K562 (cell line): Measurements from ENCODE around the gene GREB1. TPM values are rescaled to one million over a fixed set of nuclear protein-coding genes. Genes with fewer than 3 reads are reported as not detected.

Experiments used
- ATAC-seq: fragments of 200-7000 bp; cut with Tn5 transposase; 3 replicates; pipeline ENCODE4 v1.9.1; 2020; ENCODE audit warnings: moderate library complexity
- BruUV-seq: library from RNA; stranded (reverse); fragments of 400-500 nt; replicated peaks from 2 replicates; lab custom pipeline; 2021; lab: Mats Ljungman, UMichigan
- CTCF ChIA-PET: fragments of 300-600 bp; formaldehyde crosslinking; extraction: SDS; loops from one replicate; lab custom pipeline; 2021; ENCODE audit warnings: low intra/inter-chr PET ratio; lab: Yijun Ruan, JAX
- POLR2A ChIA-PET: fragments of 300-600, 350-650 bp; sonication (Branson Sonifier 250); formaldehyde crosslinking; extraction: SDS; loops from one replicate; lab custom pipeline; 2021; ENCODE audit warnings: antibody characterized with exemption, inconsistent platforms; lab: Yijun Ruan, JAX
- DNase-seq, 4 experiments: peaks; one replicate each; pipeline versions ENCODE4 v3.0.0 to v3.0.0-alpha.2; 2011 to 2018; ENCODE audit warnings: low spot score in 3 of 4, mixed read lengths in 3 of 4; ENCODE audit errors: extremely low read depth in 1 of 4
- FAIRE-seq: peaks from 2 replicates; lab custom pipeline; 2011; peaks lifted over from hg19 to GRCh38; lab: Jason Lieb, UNC
- H2AFZ ChIP-seq: 2 replicates; pipeline ENCODE4 v1.6.0; 2011; ENCODE audit warnings: low read depth, low read length, control low read depth, inconsistent platforms
- H3K27ac ChIP-seq: fragments of 200-600 bp; 3 replicates; pipeline ENCODE4 v1.8.0; 2011; ENCODE audit warnings: low read depth, mild to moderate bottlenecking, control low read depth, inconsistent platforms, low read length, moderate library complexity, mixed read lengths; ENCODE audit errors: extremely low read depth
- H3K27me3 ChIP-seq, 2 experiments: fragments of 300-600 bp in 1 of 2; 2 replicates in 1 of 2; 3 replicates in 1 of 2; pipeline versions ENCODE4 v1.6.0 to v1.8.0; 2011; ENCODE audit warnings: inconsistent platforms in 2 of 2, low read length in 2 of 2, mild to moderate bottlenecking in 1 of 2, mixed read lengths in 1 of 2, moderate library complexity in 1 of 2; ENCODE audit not compliant: control insufficient read depth in 2 of 2, insufficient read depth in 2 of 2
- H3K36me3 ChIP-seq: fragments of 300-600 bp; 3 replicates; pipeline ENCODE4 v1.8.0; 2011; ENCODE audit warnings: mild to moderate bottlenecking, low read length, inconsistent platforms; ENCODE audit not compliant: control insufficient read depth, insufficient read depth
- H3K4me1 ChIP-seq, 2 experiments: fragments of 200-600 bp in 1 of 2; replicated peaks in 1 of 2; 2 replicates in 1 of 2; 3 replicates in 1 of 2; pipeline versions ENCODE4 v1.5.1 to v1.8.0; 2011; ENCODE audit warnings: inconsistent platforms in 2 of 2, low read length in 2 of 2, mild to moderate bottlenecking in 1 of 2, mixed read lengths in 1 of 2, moderate library complexity in 1 of 2; ENCODE audit not compliant: control insufficient read depth in 2 of 2, insufficient read depth in 2 of 2
- H3K4me2 ChIP-seq: 2 replicates; pipeline ENCODE4 v1.6.1; 2011; ENCODE audit warnings: low read length, control low read depth, inconsistent platforms, mixed read lengths; ENCODE audit not compliant: insufficient read depth
- H3K4me3 ChIP-seq: fragments of 200-600 bp; sonication (generic), shearing (Covaris generic); 2 replicates; pipeline ENCODE4 v1.5.1; 2016; ENCODE audit warnings: control low read depth, inconsistent platforms
- H3K79me2 ChIP-seq: fragments of 200-600 bp; 3 replicates; pipeline ENCODE4 v1.8.0; 2011; ENCODE audit warnings: low read length, inconsistent platforms; ENCODE audit not compliant: control insufficient read depth, insufficient read depth
- H3K9ac ChIP-seq, 2 experiments: 2 replicates each; pipeline versions ENCODE4 v1.6.0 to v1.6.1; 2011; ENCODE audit warnings: low read depth in 2 of 2, low read length in 2 of 2, control low read depth in 1 of 2, inconsistent platforms in 1 of 2, mild to moderate bottlenecking in 1 of 2, mixed read lengths in 1 of 2; ENCODE audit not compliant: insufficient read depth in 1 of 2
- H3K9me1 ChIP-seq: one replicate; pipeline ENCODE4 v1.6.0; 2011; ENCODE audit warnings: inconsistent platforms, mild to moderate bottlenecking, low read length, moderate library complexity; ENCODE audit not compliant: control insufficient read depth, insufficient read depth
- H3K9me3 ChIP-seq: replicated peaks from 2 replicates; pipeline ENCODE4 v1.5.1; 2011; ENCODE audit warnings: low read depth, low read length, inconsistent platforms; ENCODE audit not compliant: control insufficient read depth, insufficient read depth
- H4K20me1 ChIP-seq: replicated peaks from 2 replicates; pipeline ENCODE4 v1.6.1; 2011; ENCODE audit warnings: low read length, inconsistent platforms, mixed read lengths; ENCODE audit not compliant: control insufficient read depth, insufficient read depth
- CHCHD3 ChIP-seq: fragments of 250-450 bp; sonication (Bioruptor Pico); IDR thresholded peaks from 2 replicates; pipeline ENCODE4 v2.1.2; 2022; ENCODE audit warnings: mild to moderate bottlenecking
- COPS2 ChIP-seq: fragments of 450-650 bp; conservative IDR thresholded peaks from 2 replicates; pipeline ENCODE4 v1.6.1; 2016; ENCODE audit warnings: mild to moderate bottlenecking, moderate library complexity
- HES1 ChIP-seq: fragments of 450-650 bp; IDR thresholded peaks from 2 replicates; pipeline ENCODE4 v1.6.1; 2016; ENCODE audit warnings: low read depth, mild to moderate bottlenecking, moderate library complexity
- RBM17 ChIP-seq: fragments of 200-400 bp; formaldehyde crosslinking; IDR thresholded peaks from 2 replicates; pipeline ENCODE4 v1.6.1; 2017; ENCODE audit warnings: low read depth, mild to moderate bottlenecking, low read length, borderline replicate concordance
- STAG1 ChIP-seq: sonication (generic); formaldehyde crosslinking; IDR thresholded peaks from 2 replicates; pipeline ENCODE4 v1.5.0; 2020; ENCODE audit warnings: missing genetic modification reagents, borderline replicate concordance
- ZNF609 ChIP-seq: sonication (generic); formaldehyde crosslinking; IDR thresholded peaks from 2 replicates; pipeline ENCODE4 v1.8.1; 2023; ENCODE audit warnings: missing genetic modification reagents, mild to moderate bottlenecking, borderline replicate concordance
- WGBS: fragments of 100-300 bp; shearing (Covaris generic); methylation state at CpG from one replicate; pipeline ENCODE4 v1.1.6; 2016; ENCODE audit warnings: low coverage, mixed read lengths; ENCODE audit not compliant: insufficient coverage; ENCODE audit errors: missing lambda C conversion rate; 5-methylcytosine and 5-hydroxymethylcytosine counted together
- in situ Hi-C: fragments of 300-500 bp; cut with MboI; formaldehyde crosslinking; loops from 4 replicates; pipeline ENCODE4 v1.15.0; 2018; ENCODE audit warnings: inconsistent platforms, mixed read lengths
- intact Hi-C: fragments of 100-400 bp; cut with micrococcal nuclease; formaldehyde crosslinking; loops from 2 replicates; pipeline ENCODE4 v1.14.2; 2022
- polyA plus RNA-seq, 8 experiments: library from polyadenylated mRNA; depleted of rRNA in 4 of 8; stranded (reverse) in 5 of 8; unstranded in 3 of 8; fragments of >200 nt; fragmentation: Nextera tagmentation in 2 of 8; fragmentation: Illumina TruSeq in 1 of 8; extraction: Ambion mirVana in 2 of 8; extraction: Trizol in 1 of 8; gene quantifications; 2 replicates each; pipeline versions ENCODE4 v1.2.1 to v1.2.3, GENCODE V29; 2011 to 2014; ENCODE audit warnings: inconsistent platforms in 1 of 8, missing spikeins in 1 of 8
- total RNA-seq, 7 experiments: library from RNA; depleted of rRNA in 6 of 7; stranded (reverse); fragments of >200 nt in 6 of 7; fragmentation: Illumina TruSeq in 2 of 7; extraction: Trizol in 2 of 7; gene quantifications; 2 replicates each; pipeline versions ENCODE4 v1.2.1 to v1.2.3, GENCODE V29; 2011 to 2021; ENCODE audit warnings: low replicate concordance in 1 of 7

Gene GREB1
- total and polyA plus RNA-seq, 9 of the 15 experiments (the other 6 are each of a cell fraction or from before 2014, with no cell fraction given) = 0.04 to 0.86 (median 0.10) TPM; not detected in 1

GRCh38 chr2:11528228-11528627 is 5.6 kb upstream of the GREB1 start:
- Histone ChIP-seq H3K9me1 (no peaks in the 10 kb centered on the region), H3K27me3 (peaks cover 23 to 36% of the 10 kb centered on the region in 2 experiments), H3K27ac (no peak overlapping the region), H3K79me2 (no peaks in the 10 kb centered on the region), H3K4me3 (no peak overlapping the region), H3K9ac (no peak overlapping the region), H2AFZ (no peak overlapping the region), H3K4me2 (no peak overlapping the region), H3K36me3 (no peaks in the 10 kb centered on the region), H3K4me1 (no peaks in the 10 kb centered on the region; a peak in 1 of 5 replicates), H3K9me3 (no peaks in the 10 kb centered on the region), H4K20me1 (no peaks in the 10 kb centered on the region; the same call in 1 of the 2 replicates)
- ChIA-PET CTCF (no interaction called here), POLR2A (no interaction called here)
- in situ Hi-C loops = no loop called here
- no TSS peak for BruUV-seq
- 0% methylated on average over 3 of the region's 3 CpGs for WGBS
- intact Hi-C loops = no loop called here
- TF ChIP-seq ZNF609 (CRISPR knock-in tag) (no peak), STAG1 (CRISPR knock-in tag) (no peak), RBM17 (no peak), COPS2 (no peak), HES1 (no peak), CHCHD3 (CRISPR knock-in tag) (no peak)
- DNase-seq (no peak), FAIRE-seq (no peak), ATAC-seq (no peak)
